ENCODE data around the gene CFAP20. TPM values are rescaled to one million over a fixed set of nuclear protein-coding genes. Genes with fewer than 3 reads are reported as not detected.

The CFAP20 gene
- total RNA-seq, 1 experiment from 2014 or later, result 59.7 TPM

GRCh38 chr16:58155839-58156238 lies 26.7 kb upstream of the CFAP20 start:
- Histone ChIP-seq H3K79me2 (ENCODE audit: insufficient read depth, low read length) (no peaks in the 10 kb centered on the region), H3K4me3 (replicated peaks in 1 of 2; ENCODE audit: low read depth in 1 of 2, low read length in 2 of 2) (no peak overlapping the region), H2AFZ (ENCODE audit: low read depth, low read length, poor library complexity, severe bottlenecking) (no peak overlapping the region), H3K9ac (ENCODE audit: low read length) (no peak overlapping the region), H4K20me1 (ENCODE audit: insufficient read depth) (no peaks in the 10 kb centered on the region), H3K9me2 (ENCODE audit: insufficient read depth) (no peaks in the 10 kb centered on the region), H3K27me3 (ENCODE audit: insufficient read depth, low read length) (no peaks in the 10 kb centered on the region), H3K4me1 (ENCODE audit: control insufficient read depth in 1 of 2, insufficient read depth in 2 of 2, low read length in 2 of 2) (no peaks in the 10 kb centered on the region), H3K36me3 (ENCODE audit: control insufficient read depth in 1 of 2, insufficient read depth in 2 of 2, low read length in 2 of 2) (peaks cover 0 to 3% of the 10 kb centered on the region in 2 experiments; a peak in 3 of 4 replicates), H3K9me3 (ENCODE audit: control insufficient read depth in 1 of 2, insufficient read depth in 1 of 2, low read depth in 1 of 2, low read length in 2 of 2) (no peaks in the 10 kb centered on the region), H3K27ac (ENCODE audit: low read depth, low read length) (no peak overlapping the region), H3K4me2 (ENCODE audit: low read length) (no peak overlapping the region)
- ChIA-PET RAD21 (ENCODE audit: low non-redundant PET in 1 of 2, low total read pairs in 2 of 2, uncharacterized antibody in 2 of 2, unreplicated experiment in 2 of 2) (no interaction called here), POLR2A (no interaction called here), CTCF (no interaction called here)
- no peak for DNase-seq (ENCODE audit: low read depth, low spot score)
- no peak for TF ChIP-seq ZBTB33 (IDR thresholded peaks at IDR 0.05; ENCODE audit: extremely low read depth, insufficient replicate concordance, low read length)
- no peak for TF ChIP-seq CEBPB (IDR thresholded peaks at IDR 0.05; ENCODE audit: low read depth)
- TF ChIP-seq SIN3A (IDR thresholded peaks at IDR 0.05; ENCODE audit: low read depth), result no peak
- TF ChIP-seq, protein P1, sequence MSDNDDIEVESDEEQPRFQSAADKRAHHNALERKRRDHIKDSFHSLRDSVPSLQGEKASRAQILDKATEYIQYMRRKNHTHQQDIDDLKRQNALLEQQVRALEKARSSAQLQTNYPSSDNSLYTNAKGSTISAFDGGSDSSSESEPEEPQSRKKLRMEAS (IDR thresholded peaks at IDR 0.05), result no peak
- ATAC-seq, result no peak
- intact Hi-C loops (cut with micrococcal nuclease), result no loop called here
- no TSS peak for BruUV-seq (replicated peaks)

- intact Hi-C loops (cut with micrococcal nuclease), result no loop called here
- DNase-seq (ENCODE audit: low read depth, low spot score), result no peak
- CTCF ChIA-PET, result no interaction called here
- Histone ChIP-seq H3K27me3 (ENCODE audit: insufficient read depth, low read length) (0 out of 2 replicates have a peak, but pooled peaks cover 2% of the 10 kb centered on the region), H3K36me3 (ENCODE audit: control insufficient read depth in 1 of 2, insufficient read depth in 2 of 2, low read length in 2 of 2) (peaks cover 0 to 1% of the 10 kb centered on the region in 2 experiments; a peak in 1 of 4 replicates), H3K4me1 (ENCODE audit: control insufficient read depth in 1 of 2, insufficient read depth in 2 of 2, low read length in 2 of 2) (no peaks in the 10 kb centered on the region), H3K9me2 (ENCODE audit: insufficient read depth) (no peaks in the 10 kb centered on the region), H3K4me3 (replicated peaks in 1 of 2; ENCODE audit: low read depth in 1 of 2, low read length in 2 of 2) (no peak overlapping the region), H2AFZ (ENCODE audit: low read depth, low read length, poor library complexity, severe bottlenecking) (no peak overlapping the region), H3K9me3 (ENCODE audit: control insufficient read depth in 1 of 2, insufficient read depth in 1 of 2, low read depth in 1 of 2, low read length in 2 of 2) (no peaks in the 10 kb centered on the region), H4K20me1 (ENCODE audit: insufficient read depth) (no peaks in the 10 kb centered on the region), H3K9ac (ENCODE audit: low read length) (no peak overlapping the region), H3K79me2 (ENCODE audit: insufficient read depth, low read length) (no peaks in the 10 kb centered on the region), H3K27ac (ENCODE audit: low read depth, low read length) (no peak overlapping the region), H3K4me2 (ENCODE audit: low read length) (no peak overlapping the region)
- no peak for ATAC-seq
- BruUV-seq (replicated peaks), result no TSS peak
- no peak for TF ChIP-seq EZH2phosphoT487 (IDR thresholded peaks at IDR 0.05; ENCODE audit: borderline replicate concordance)
- TF ChIP-seq, protein P1 (IDR thresholded peaks at IDR 0.05), result no peak
- TF ChIP-seq POLR2A (IDR thresholded peaks at IDR 0.05; ENCODE audit: borderline replicate concordance, extremely low read depth, insufficient read depth, insufficient read length), result no peak
- no peak for TF ChIP-seq SIN3A (IDR thresholded peaks at IDR 0.05; ENCODE audit: low read depth)
- TF ChIP-seq CBX3 (IDR thresholded peaks at IDR 0.05; ENCODE audit: low read depth), result no peak
- TF ChIP-seq TCF7L2 (IDR thresholded peaks at IDR 0.05; ENCODE audit: borderline replicate concordance, extremely low read depth, insufficient read depth, insufficient read length), result no peak
- TF ChIP-seq ZBTB33 (IDR thresholded peaks at IDR 0.05; ENCODE audit: extremely low read depth, insufficient replicate concordance, low read length), result no peak
- no peak for TF ChIP-seq RAD21 (IDR thresholded peaks at IDR 0.05; ENCODE audit: low read depth)
- TF ChIP-seq ELF1 (IDR thresholded peaks at IDR 0.05; ENCODE audit: borderline replicate concordance, low read depth), result no peak
- POLR2A ChIA-PET, result no interaction called here
- RAD21 ChIA-PET (ENCODE audit: low non-redundant PET in 1 of 2, low total read pairs in 2 of 2, uncharacterized antibody in 2 of 2, unreplicated experiment in 2 of 2), result no interaction called here
These were observed 25.2 kb upstream of the CFAP20 start for GRCh38 chr16:58154345-58154744.

Measured in HCT116 (cell line).